ENCODE measurements around the gene DSG2. TPM values are rescaled to one million over a fixed set of nuclear protein-coding genes. Genes with fewer than 3 reads are reported as not detected.

The DSG2 gene
- total and polyA plus RNA-seq, 2 of the 4 experiments (the other 2 are of a cell fraction): 1.8 to 2.3 TPM

- Histone ChIP-seq H3K4me2 (ENCODE audit: low read depth, low read length) (no peak overlapping the region), H3K9ac (ENCODE audit: low read depth, low read length) (no peak overlapping the region), H4K91ac (ENCODE audit: insufficient read depth, low read depth, low read length) (no peak overlapping the region), H3K27ac (ENCODE audit: insufficient read depth, low read length) (no peak overlapping the region), H4K5ac (ENCODE audit: low read depth, low read length) (no peak overlapping the region), H4K20me1 (ENCODE audit: insufficient read depth, low read length) (no peaks in the 10 kb centered on the region), H3K4me3 (ENCODE audit: insufficient read depth, low read depth, low read length) (no peak overlapping the region), H3K14ac (replicated peaks; ENCODE audit: low read depth, low read length) (no peak overlapping the region), H2AK5ac (ENCODE audit: low read depth, low read length) (no peak overlapping the region), H3K4me1 (ENCODE audit: control insufficient read depth, insufficient read depth, low read length) (no peaks in the 10 kb centered on the region), H2BK15ac (ENCODE audit: low read depth, low read length) (no peak overlapping the region), H3K27me3 (ENCODE audit: control insufficient read depth, insufficient read depth, low read length) (no peaks in the 10 kb centered on the region), H3K23ac (ENCODE audit: low read depth, low read length) (no peak overlapping the region), H3K56ac (ENCODE audit: extremely low read depth, insufficient read depth, low read length) (no peak overlapping the region), H3K9me3 (ENCODE audit: control insufficient read depth, insufficient read depth, low read length) (no peaks in the 10 kb centered on the region), H3K36me3 (ENCODE audit: control insufficient read depth, insufficient read depth, low read length) (no peaks in the 10 kb centered on the region), H3K18ac (ENCODE audit: low read depth, low read length) (no peak overlapping the region), H2BK20ac (ENCODE audit: low read depth, low read length) (no peak overlapping the region), H4K8ac (ENCODE audit: low read depth in 2 of 2, low read length in 2 of 2) (no peak overlapping the region), H2BK5ac (ENCODE audit: low read depth, low read length, poor library complexity, severe bottlenecking) (no peak overlapping the region), H3K9me1 (ENCODE audit: insufficient read depth, low read length) (no peaks in the 10 kb centered on the region), H3K79me1 (ENCODE audit: low read depth in 1 of 2, low read length in 2 of 2) (no peaks in the 10 kb centered on the region), H2AK9ac (replicated peaks; ENCODE audit: low read depth, low read length, poor library complexity) (no peak overlapping the region), H3K4ac (ENCODE audit: low read depth, low read length) (no peak overlapping the region), H2BK120ac (ENCODE audit: low read depth, low read length) (no peak overlapping the region), H2AFZ (replicated peaks; ENCODE audit: low read length, poor library complexity) (no peak overlapping the region)
- no peak for ATAC-seq (ENCODE audit: low read depth)
- POLR2A ChIA-PET (ENCODE audit: unreplicated experiment): no interaction called here
- DNase-seq: no peak
- in situ Hi-C loops (cut with MboI; ENCODE audit: low sequenced_read_pairs): no loop called here
- dilution Hi-C loops (cut with HindIII; ENCODE audit: low sequenced_read_pairs, unreplicated experiment): no loop called here
- intact Hi-C loops (cut with micrococcal nuclease): no loop called here
- 60% methylated on average over 1 of the region's 4 CpGs; no CpG with 5 or more reads in 1 of the 2 experiments for WGBS, 2 experiments (ENCODE audit: extremely low coverage in 2 of 2, insufficient read length in 1 of 2)
- BruUV-seq (replicated peaks): no TSS peak
- CTCF ChIA-PET: no interaction called here
- no peak for TF ChIP-seq MAZ (IDR thresholded peaks at IDR 0.05; ENCODE audit: borderline replicate concordance, low read depth, low read length)
- TF ChIP-seq FOS (IDR thresholded peaks at IDR 0.05; ENCODE audit: low read depth, low read length): no peak
- TF ChIP-seq RAD21 (IDR thresholded peaks at IDR 0.05; ENCODE audit: low read length): no peak
- TF ChIP-seq CHD1 (IDR thresholded peaks at IDR 0.05; ENCODE audit: low read depth, low read length): no peak
- no peak for TF ChIP-seq CEBPB (IDR thresholded peaks at IDR 0.05; ENCODE audit: low read depth, low read length)
- TF ChIP-seq CTCF (conservative IDR thresholded peaks at IDR 0.05; ENCODE audit: low read depth, low read length): no peak
- no peak for TF ChIP-seq RFX5 (IDR thresholded peaks at IDR 0.05; ENCODE audit: low read depth, low read length)
- no peak for TF ChIP-seq RCOR1 (IDR thresholded peaks at IDR 0.05; ENCODE audit: insufficient replicate concordance, low read length)
- TF ChIP-seq MAFK (IDR thresholded peaks at IDR 0.05; ENCODE audit: low read depth, low read length): no peak
- no peak for TF ChIP-seq USF2 (IDR thresholded peaks at IDR 0.05; ENCODE audit: low read depth, low read length)
Measured at GRCh38 chr18:31578126-31578525, 80.1 kb downstream of the DSG2 start.

All from IMR-90 (cell line).